ENCODE data around the gene ADCY9.

Gene ADCY9

GRCh38 chr16:4016005-4016352 is 100.3 kb downstream of the ADCY9 start:
- DNase-seq (ENCODE audit: low read depth, low spot score) = no peak
- no peak overlapping the region for H3K4me3 ChIP-seq (ENCODE audit: low read depth, low read length)
- POLR2A ChIA-PET = no interaction called here
- TF ChIP-seq, protein P1, sequence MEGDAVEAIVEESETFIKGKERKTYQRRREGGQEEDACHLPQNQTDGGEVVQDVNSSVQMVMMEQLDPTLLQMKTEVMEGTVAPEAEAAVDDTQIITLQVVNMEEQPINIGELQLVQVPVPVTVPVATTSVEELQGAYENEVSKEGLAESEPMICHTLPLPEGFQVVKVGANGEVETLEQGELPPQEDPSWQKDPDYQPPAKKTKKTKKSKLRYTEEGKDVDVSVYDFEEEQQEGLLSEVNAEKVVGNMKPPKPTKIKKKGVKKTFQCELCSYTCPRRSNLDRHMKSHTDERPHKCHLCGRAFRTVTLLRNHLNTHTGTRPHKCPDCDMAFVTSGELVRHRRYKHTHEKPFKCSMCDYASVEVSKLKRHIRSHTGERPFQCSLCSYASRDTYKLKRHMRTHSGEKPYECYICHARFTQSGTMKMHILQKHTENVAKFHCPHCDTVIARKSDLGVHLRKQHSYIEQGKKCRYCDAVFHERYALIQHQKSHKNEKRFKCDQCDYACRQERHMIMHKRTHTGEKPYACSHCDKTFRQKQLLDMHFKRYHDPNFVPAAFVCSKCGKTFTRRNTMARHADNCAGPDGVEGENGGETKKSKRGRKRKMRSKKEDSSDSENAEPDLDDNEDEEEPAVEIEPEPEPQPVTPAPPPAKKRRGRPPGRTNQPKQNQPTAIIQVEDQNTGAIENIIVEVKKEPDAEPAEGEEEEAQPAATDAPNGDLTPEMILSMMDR (IDR thresholded peaks at IDR 0.05; ENCODE audit: insufficient read depth, low read length, missing control alignments) = no peak
- CTCF ChIA-PET = interaction anchor here (1.5 kb wide), 1 partner anchor 238 kb away, joined by 5 read pairs; no protein-coding TSS in a partner anchor

- no peak overlapping the region for H3K4me3 ChIP-seq (ENCODE audit: low read depth, low read length)
- no peak for DNase-seq (ENCODE audit: low read depth, low spot score)
- ChIA-PET CTCF (no interaction called here), POLR2A (no interaction called here)
- TF ChIP-seq, protein P1 (IDR thresholded peaks at IDR 0.05; ENCODE audit: insufficient read depth, low read length, missing control alignments) = no peak
Measured at GRCh38 chr16:4015275-4016004, 100.8 kb downstream of the ADCY9 start.

- ChIA-PET POLR2A (no interaction called here), CTCF (interaction anchor here (0.9 to 1.7 kb wide), 2 partner anchors 72 to 188 kb away, joined by 3 to 4 read pairs; no protein-coding TSS in a partner anchor)
- TF ChIP-seq, protein P1 (IDR thresholded peaks at IDR 0.05; ENCODE audit: insufficient read depth, low read length, missing control alignments) = no peak
- DNase-seq (ENCODE audit: low read depth, low spot score) = no peak
- H3K4me3 ChIP-seq (ENCODE audit: low read depth, low read length) = no peak overlapping the region
Measured at GRCh38 chr16:4011940-4012629, 104.2 kb downstream of the ADCY9 start.

GRCh38 chr16:4011225-4011939 is 104.9 kb downstream of the ADCY9 start:
- POLR2A ChIA-PET = no interaction called here
- CTCF ChIA-PET = interaction anchor here (0.9 to 1.7 kb wide), 2 partner anchors 72 to 189 kb away, joined by 3 to 4 read pairs; no protein-coding TSS in a partner anchor
- TF ChIP-seq, protein P1 (IDR thresholded peaks at IDR 0.05; ENCODE audit: insufficient read depth, low read length, missing control alignments) = no peak
- DNase-seq (ENCODE audit: low read depth, low spot score) = no peak
- no peak overlapping the region for H3K4me3 ChIP-seq (ENCODE audit: low read depth, low read length)

DNA sequence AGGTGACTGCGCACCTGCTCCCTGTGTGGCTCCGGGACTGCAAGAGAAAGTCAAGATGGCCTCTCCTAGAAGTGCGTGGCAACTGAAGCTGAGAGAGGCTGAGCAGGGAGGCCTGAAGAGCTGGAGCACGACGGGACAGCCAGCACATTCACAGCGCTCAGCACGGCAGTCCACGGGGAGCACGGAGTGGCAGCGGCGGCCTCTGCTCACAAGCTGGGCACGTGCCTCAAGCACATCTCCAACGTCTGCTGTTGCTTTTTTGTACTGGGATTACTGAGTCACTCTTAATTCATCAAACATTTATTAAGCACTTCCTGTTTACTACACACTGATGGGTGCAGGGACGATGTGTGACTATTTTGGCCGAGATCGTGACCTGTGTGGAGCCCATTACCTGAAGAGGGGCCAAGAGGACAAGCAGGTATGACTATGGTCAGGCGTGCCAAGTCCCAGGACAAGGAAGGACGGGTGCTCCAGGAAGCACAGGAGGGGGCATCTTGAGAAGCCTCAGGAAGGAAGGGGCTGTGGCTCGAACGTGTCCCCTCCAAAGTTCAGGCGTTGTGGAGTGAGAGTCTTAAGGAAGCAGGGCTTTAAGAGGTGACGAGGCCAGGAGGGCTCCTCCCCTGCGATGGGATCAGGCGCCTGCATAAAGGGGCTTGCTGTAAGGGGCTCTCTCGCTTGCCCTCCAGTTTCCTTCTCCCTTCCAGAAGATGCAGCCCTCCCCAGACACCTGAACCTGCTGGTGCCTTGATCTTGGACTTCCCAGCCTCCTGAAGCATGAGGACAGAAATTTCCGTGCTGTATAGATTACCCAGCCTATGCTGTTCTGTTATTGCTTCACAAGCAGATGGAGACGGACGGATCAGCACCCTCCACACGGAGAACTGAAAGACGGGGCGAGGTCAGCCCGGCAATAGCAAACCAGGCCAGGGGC is 105.8 kb downstream of the ADCY9 start:
- TF ChIP-seq, protein P1 (IDR thresholded peaks at IDR 0.05; ENCODE audit: insufficient read depth, low read length, missing control alignments) = no peak
- POLR2A ChIA-PET = no interaction called here
- no peak overlapping the region for H3K4me3 ChIP-seq (ENCODE audit: low read depth, low read length)
- CTCF ChIA-PET = interaction anchor here (1.7 kb wide), 1 partner anchor 190 kb away, joined by 4 read pairs; no protein-coding TSS in a partner anchor
- DNase-seq (ENCODE audit: low read depth, low spot score) = no peak
